Neural progenitor cell (in vitro differentiated cells): Measurements from ENCODE around the gene MMP12. TPM values are rescaled to one million over a fixed set of nuclear protein-coding genes. Genes with fewer than 3 reads are reported as not detected.

Experiments
- DNase-seq: peaks from one replicate; pipeline ENCODE4 v3.0.0-alpha.2; 2016; ENCODE audit warnings: low spot score
- H2AFZ ChIP-seq: fragments of 200-600 bp; sonication (generic); replicated peaks from 2 replicates; pipeline ENCODE4 v1.6.1; 2016; ENCODE audit warnings: antibody characterized with exemption
- H3F3A ChIP-seq: fragments of 200-600 bp; sonication (generic); 2 replicates; pipeline ENCODE4 v1.6.1; 2016; ENCODE audit warnings: antibody characterized with exemption, low read depth
- H3K27ac ChIP-seq: fragments of 200-600 bp; sonication (generic); 2 replicates; pipeline ENCODE4 v1.5.1; 2016; ENCODE audit warnings: mild to moderate bottlenecking
- H3K27me3 ChIP-seq: fragments of 200-600 bp; sonication (generic); 2 replicates; pipeline ENCODE4 v1.6.1; 2016; ENCODE audit warnings: mild to moderate bottlenecking, moderate library complexity
- H3K36me3 ChIP-seq: fragments of 200-600 bp; sonication (generic); 2 replicates; pipeline ENCODE4 v1.5.1; 2016
- H3K4me1 ChIP-seq: fragments of 200-600 bp; sonication (generic); 2 replicates; pipeline ENCODE4 v1.6.1; 2016; ENCODE audit warnings: mixed run types
- H3K4me2 ChIP-seq: fragments of 200-600 bp; sonication (generic); 2 replicates; pipeline ENCODE4 v1.6.1; 2016
- H3K4me3 ChIP-seq: fragments of 200-600 bp; sonication (generic); 2 replicates; pipeline ENCODE4 v1.5.1; 2016
- H3K79me2 ChIP-seq: fragments of 200-600 bp; sonication (generic); 2 replicates; pipeline ENCODE4 v1.6.1; 2016; ENCODE audit warnings: low read depth
- H3K9ac ChIP-seq: fragments of 200-600 bp; sonication (generic); 2 replicates; pipeline ENCODE4 v1.6.1; 2016
- H3K9me3 ChIP-seq: fragments of 200-600 bp; sonication (generic); 2 replicates; pipeline ENCODE4 v1.5.1; 2016; ENCODE audit warnings: low read depth
- H4K20me1 ChIP-seq: fragments of 200-600 bp; sonication (generic); 2 replicates; pipeline ENCODE4 v1.6.1; 2016; ENCODE audit warnings: low read depth
- H3K27ac Mint-ChIP-seq: 3 replicates; pipeline ENCODE4 v1.8.0; 2021; ENCODE audit warnings: mixed read lengths
- H3K27me3 Mint-ChIP-seq: 2 replicates; pipeline ENCODE4 v1.8.0; 2022; ENCODE audit warnings: low read depth, mild to moderate bottlenecking, inconsistent platforms, moderate library complexity, mixed read lengths; ENCODE audit not compliant: insufficient read depth
- H3K36me3 Mint-ChIP-seq: 3 replicates; pipeline ENCODE4 v1.8.0; 2021; ENCODE audit warnings: mixed read lengths
- H3K4me1 Mint-ChIP-seq: 3 replicates; pipeline ENCODE4 v1.8.0; 2021; ENCODE audit warnings: mixed read lengths
- H3K4me3 Mint-ChIP-seq: 3 replicates; pipeline ENCODE4 v1.8.0; 2021; ENCODE audit warnings: mild to moderate bottlenecking, moderate library complexity, mixed read lengths
- H3K9me3 Mint-ChIP-seq: 3 replicates; pipeline ENCODE4 v1.8.0; 2020; ENCODE audit warnings: mixed read lengths
- EZH2 ChIP-seq: fragments of 200-600 bp; sonication (generic); IDR thresholded peaks from 2 replicates; pipeline ENCODE4 v1.6.1; 2017; ENCODE audit warnings: antibody characterized with exemption, mild to moderate bottlenecking, moderate library complexity
- EZH2phosphoT487 ChIP-seq: fragments of 200-600 bp; sonication (generic); IDR thresholded peaks from 2 replicates; pipeline ENCODE4 v1.6.1; 2017; ENCODE audit warnings: antibody characterized with exemption
- total RNA-seq: library from RNA; depleted of rRNA; stranded (reverse); fragments of >200 nt; gene quantifications from 2 replicates; pipeline ENCODE4 v1.2.3, GENCODE V29; 2015; ENCODE audit warnings: low replicate concordance
- TF ChIP-seq, protein P1 (sequence below): fragments of 200-600 bp; sonication (generic); IDR thresholded peaks from 2 replicates; pipeline ENCODE4 v1.5.1; 2017; ENCODE audit warnings: antibody characterized with exemption, mild to moderate bottlenecking

Gene MMP12
- total RNA-seq, 1 donor from 2014 or later: not detected

DNA sequence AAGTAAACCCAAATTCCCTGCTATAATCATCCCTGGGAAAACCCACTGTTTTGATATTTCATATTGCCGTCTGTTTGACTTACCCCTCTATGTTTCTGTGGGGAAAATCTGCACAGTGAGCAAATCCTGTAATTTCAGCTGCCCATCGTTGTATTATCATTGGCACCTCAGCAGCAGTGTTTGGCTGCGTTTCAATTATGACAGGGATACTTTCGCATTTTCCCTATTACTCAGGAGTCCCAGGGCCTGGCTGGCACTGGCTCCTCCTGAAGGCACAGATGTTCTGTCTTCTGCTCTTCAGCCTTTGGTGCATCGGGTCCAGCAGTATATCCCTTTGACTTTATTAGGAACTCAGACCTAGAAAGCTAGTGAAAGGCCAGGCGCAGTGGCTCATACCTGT lies 12.2 kb upstream of the MMP12 start:
- Histone ChIP-seq H3K9ac (no peak overlapping the region), H3K4me2 (no peak overlapping the region), H3F3A (no peaks in the 10 kb centered on the region), H3K27ac (no peak overlapping the region), H3K4me1 (no peaks in the 10 kb centered on the region), H3K36me3 (no peaks in the 10 kb centered on the region), H4K20me1 (no peaks in the 10 kb centered on the region), H3K4me3 (no peak overlapping the region), H3K9me3 (no peaks in the 10 kb centered on the region), H2AFZ (no peak overlapping the region), H3K79me2 (no peaks in the 10 kb centered on the region), H3K27me3 (no peaks in the 10 kb centered on the region)
- H3K27me3 Mint-ChIP-seq: peaks cover 5% of the 10 kb centered on the region
- no peaks in the 10 kb centered on the region for H3K9me3 Mint-ChIP-seq
- H3K36me3 Mint-ChIP-seq: no peaks in the 10 kb centered on the region
- H3K27ac Mint-ChIP-seq: no peak overlapping the region
- DNase-seq: no peak
- H3K4me3 Mint-ChIP-seq: no peak overlapping the region
- TF ChIP-seq, protein P1, sequence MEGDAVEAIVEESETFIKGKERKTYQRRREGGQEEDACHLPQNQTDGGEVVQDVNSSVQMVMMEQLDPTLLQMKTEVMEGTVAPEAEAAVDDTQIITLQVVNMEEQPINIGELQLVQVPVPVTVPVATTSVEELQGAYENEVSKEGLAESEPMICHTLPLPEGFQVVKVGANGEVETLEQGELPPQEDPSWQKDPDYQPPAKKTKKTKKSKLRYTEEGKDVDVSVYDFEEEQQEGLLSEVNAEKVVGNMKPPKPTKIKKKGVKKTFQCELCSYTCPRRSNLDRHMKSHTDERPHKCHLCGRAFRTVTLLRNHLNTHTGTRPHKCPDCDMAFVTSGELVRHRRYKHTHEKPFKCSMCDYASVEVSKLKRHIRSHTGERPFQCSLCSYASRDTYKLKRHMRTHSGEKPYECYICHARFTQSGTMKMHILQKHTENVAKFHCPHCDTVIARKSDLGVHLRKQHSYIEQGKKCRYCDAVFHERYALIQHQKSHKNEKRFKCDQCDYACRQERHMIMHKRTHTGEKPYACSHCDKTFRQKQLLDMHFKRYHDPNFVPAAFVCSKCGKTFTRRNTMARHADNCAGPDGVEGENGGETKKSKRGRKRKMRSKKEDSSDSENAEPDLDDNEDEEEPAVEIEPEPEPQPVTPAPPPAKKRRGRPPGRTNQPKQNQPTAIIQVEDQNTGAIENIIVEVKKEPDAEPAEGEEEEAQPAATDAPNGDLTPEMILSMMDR: no peak
- no peak for TF ChIP-seq EZH2phosphoT487
- TF ChIP-seq EZH2: no peak
- H3K4me1 Mint-ChIP-seq: no peaks in the 10 kb centered on the region

DNA sequence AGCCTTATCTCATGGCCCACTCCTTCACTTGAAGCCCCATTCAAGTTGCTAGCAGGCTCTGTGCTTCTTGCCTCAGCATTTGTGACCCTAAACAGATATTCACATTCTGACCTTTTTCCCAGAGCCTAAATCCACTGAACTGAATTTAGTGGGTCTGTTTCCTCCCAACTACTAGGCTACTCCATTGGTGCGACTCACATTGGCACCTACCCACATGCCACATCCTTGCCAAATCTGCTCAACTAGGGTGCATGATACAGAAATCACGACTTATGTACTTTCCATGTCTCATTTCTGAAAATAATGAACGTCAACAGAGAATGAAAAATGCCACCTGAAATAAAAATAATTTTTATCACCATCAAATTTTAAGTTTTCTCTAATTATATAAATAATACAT lies 8.4 kb upstream of the MMP12 start:
- H3K9me3 Mint-ChIP-seq: no peaks in the 10 kb centered on the region
- TF ChIP-seq EZH2: no peak
- TF ChIP-seq, protein P1: no peak
- H3K4me3 Mint-ChIP-seq: no peak overlapping the region
- H3K4me2 ChIP-seq: no peak overlapping the region
- H3K36me3 ChIP-seq: no peaks in the 10 kb centered on the region
- no peak overlapping the region for H3K27ac ChIP-seq
- no peaks in the 10 kb centered on the region for H4K20me1 ChIP-seq
- H3K79me2 ChIP-seq: no peaks in the 10 kb centered on the region
- no peaks in the 10 kb centered on the region for H3K27me3 ChIP-seq
- H3K4me3 ChIP-seq: no peak overlapping the region
- H3K9me3 ChIP-seq: no peaks in the 10 kb centered on the region
- no peaks in the 10 kb centered on the region for H3F3A ChIP-seq
- H3K4me1 Mint-ChIP-seq: no peaks in the 10 kb centered on the region
- no peak overlapping the region for H3K9ac ChIP-seq
- no peak overlapping the region for H2AFZ ChIP-seq
- H3K27me3 Mint-ChIP-seq: peaks cover 5% of the 10 kb centered on the region
- no peaks in the 10 kb centered on the region for H3K4me1 ChIP-seq
- no peak for DNase-seq
- H3K27ac Mint-ChIP-seq: no peak overlapping the region
- no peaks in the 10 kb centered on the region for H3K36me3 Mint-ChIP-seq

DNA sequence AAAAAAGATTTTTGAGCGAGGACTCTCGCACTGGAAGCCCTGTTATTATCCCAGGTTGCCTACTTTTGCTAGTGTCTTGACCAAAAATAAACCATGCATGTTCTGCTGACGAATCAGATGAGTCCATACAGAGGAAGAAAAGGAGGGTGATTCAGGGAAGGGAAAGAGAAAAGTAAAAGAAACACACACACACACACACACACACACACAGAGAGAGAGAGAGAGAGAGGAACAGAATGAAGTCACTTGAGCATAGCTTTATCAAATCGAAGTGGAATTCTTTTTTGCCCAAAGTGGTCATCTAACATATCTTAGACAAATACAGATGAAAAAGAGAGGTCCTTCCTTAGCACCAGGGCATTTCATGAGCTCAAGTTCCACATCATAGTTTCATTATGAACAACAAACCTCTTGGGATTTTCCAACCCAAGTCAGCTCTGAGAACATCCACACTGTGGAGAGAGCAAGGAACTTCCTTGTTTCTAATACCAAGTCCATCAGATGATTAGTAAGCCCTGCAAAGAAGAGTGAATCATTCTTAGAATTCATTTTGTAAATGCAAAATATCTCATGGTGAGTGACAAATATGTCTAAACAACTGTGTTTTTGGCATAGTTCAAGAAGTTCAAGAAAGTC lies 7.7 kb upstream of the MMP12 start:
- H3K27ac Mint-ChIP-seq: no peak overlapping the region
- no peaks in the 10 kb centered on the region for H3K9me3 Mint-ChIP-seq
- no peak for DNase-seq
- no peaks in the 10 kb centered on the region for H3F3A ChIP-seq
- no peak overlapping the region for H3K27ac ChIP-seq
- H3K36me3 Mint-ChIP-seq: no peaks in the 10 kb centered on the region
- no peak overlapping the region for H3K9ac ChIP-seq
- no peaks in the 10 kb centered on the region for H3K9me3 ChIP-seq
- H3K36me3 ChIP-seq: no peaks in the 10 kb centered on the region
- H3K4me2 ChIP-seq: no peak overlapping the region
- no peaks in the 10 kb centered on the region for H3K4me1 Mint-ChIP-seq
- H3K27me3 ChIP-seq: no peaks in the 10 kb centered on the region
- no peak overlapping the region for H3K4me3 Mint-ChIP-seq
- peaks cover 5% of the 10 kb centered on the region for H3K27me3 Mint-ChIP-seq
- H2AFZ ChIP-seq: no peak overlapping the region
- no peak overlapping the region for H3K4me3 ChIP-seq
- H3K4me1 ChIP-seq: no peaks in the 10 kb centered on the region
- TF ChIP-seq, protein P1: no peak
- TF ChIP-seq EZH2: no peak
- no peaks in the 10 kb centered on the region for H3K79me2 ChIP-seq
- no peaks in the 10 kb centered on the region for H4K20me1 ChIP-seq
